Measurements from ENCODE around the gene TRPM8.
"Not testable (repeated sequence)": the region's sequence is repeated elsewhere in the genome, so short reads cannot be mapped to it uniquely, and the experiment has no call there.

TRPM8 gene

DNA sequence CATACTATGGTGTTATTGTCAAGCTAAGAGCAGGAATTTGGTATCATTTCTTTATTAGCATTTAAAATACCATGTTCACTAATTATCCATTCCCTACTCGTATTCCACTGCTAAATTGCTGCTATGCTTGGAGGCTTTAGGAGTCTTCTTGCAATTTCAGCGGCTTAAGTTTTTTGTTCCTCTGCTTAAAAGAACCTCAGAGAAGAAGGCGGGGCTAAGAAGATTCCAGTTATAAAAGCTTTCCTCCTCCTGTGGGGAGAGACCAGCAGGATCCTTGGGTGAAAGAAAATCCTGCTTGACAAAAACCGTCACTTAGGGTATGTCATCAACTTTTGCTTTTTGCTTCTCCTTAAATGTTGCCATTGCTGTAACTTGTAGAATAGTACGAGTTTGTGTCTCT, at the start of gene TRPM8:
Gene TRPM8, plus strand, starts transcription at position 258 of the 400 bp plus-strand sequence. CDS start 9,165 bp downstream, outside the sequence.
- no peak for DNase-seq (ENCODE audit: low spot score)

DNA sequence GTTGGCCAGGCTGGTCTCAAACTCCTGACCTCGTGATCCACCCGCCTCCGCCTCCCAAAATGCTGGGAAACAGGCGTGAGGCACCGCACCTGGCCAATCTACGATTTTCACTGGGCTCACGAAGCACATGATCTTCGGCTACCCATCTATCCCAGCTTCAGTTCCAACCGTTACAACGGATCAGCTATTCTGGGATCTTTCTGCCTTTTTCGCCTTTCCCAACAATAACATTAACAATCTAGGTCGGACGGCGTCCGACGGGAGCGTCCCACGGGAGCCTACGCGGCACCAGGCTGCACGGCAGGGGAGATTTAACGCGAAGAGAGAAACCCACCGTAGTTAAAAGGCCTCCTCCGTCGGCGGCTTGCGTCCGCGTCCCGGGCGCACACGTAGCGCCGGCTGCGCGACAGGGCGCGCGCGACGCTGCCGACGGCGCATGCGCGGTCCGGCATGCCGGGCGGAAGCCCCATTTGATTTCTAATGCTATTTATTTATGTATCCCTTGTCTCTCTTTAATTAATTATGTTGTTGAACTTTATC, 49.1 kb upstream of the TRPM8 start, which contains the start of gene MSL3B:
Gene MSL3B, minus strand, starts transcription at position 394 of the 540 bp plus-strand sequence.
- peak; percentile 86 for DNase-seq (ENCODE audit: low spot score)

DNA sequence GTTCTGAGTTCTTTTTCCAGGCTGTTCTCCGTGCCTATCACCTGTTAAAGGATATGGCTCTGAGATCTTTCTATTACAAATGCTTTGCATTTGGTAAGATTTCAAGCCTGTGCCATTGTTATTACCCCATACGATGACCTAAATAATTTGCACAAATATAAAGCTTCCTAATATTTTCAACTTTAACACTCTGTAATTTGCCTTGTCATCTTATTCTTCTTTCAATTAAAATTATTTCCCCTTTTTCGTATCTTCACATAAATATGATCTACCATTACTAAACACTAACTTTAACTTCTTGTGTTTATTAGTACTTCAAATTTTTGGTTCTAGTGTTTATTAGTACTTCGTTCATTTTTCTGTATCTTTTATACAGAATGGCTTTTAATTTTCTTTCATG, 45.7 kb upstream of the TRPM8 start:
- DNase-seq (ENCODE audit: low spot score) = no peak

DNA sequence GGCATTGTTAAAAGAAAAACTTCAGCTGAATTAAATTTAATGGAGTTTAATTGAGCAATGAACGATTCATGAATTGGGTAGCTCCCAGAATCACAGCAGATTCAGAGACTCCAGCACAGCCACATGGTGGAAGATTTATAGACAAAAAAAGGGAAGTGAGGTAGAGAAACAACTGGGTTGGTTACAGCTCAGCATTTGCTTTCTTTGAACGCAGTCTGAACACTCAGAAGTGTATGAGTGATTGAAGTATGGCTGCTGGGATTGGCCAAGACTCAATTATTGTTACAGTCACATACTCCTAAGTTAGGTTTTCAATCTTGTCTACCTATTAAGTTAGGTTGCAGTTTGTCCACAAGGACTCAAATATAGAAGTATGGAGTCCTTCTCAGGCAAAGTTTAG, 45.0 kb upstream of the TRPM8 start:
- not testable (repeated sequence) for DNase-seq (ENCODE audit: low spot score)

DNA sequence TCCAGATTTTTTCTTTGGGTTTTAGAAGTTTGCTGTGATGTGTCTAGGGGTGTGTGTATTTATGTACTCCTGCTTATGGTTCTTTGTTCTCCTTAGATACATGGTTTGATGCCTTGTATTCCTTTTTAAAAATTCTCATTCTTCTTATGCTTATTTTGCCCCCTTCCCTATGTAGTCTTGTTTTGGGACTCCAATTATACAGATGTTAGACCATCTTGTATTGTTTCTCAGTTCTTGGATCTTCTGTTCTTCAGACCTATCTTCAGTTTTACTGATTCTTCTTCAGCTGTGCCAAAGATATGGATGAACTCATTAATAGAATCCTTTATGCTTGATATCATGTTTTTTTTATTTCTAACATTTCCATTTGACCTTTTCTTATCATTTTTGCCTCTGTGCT, 34.8 kb upstream of the TRPM8 start:
- no peak for DNase-seq (ENCODE audit: low spot score)

DNA sequence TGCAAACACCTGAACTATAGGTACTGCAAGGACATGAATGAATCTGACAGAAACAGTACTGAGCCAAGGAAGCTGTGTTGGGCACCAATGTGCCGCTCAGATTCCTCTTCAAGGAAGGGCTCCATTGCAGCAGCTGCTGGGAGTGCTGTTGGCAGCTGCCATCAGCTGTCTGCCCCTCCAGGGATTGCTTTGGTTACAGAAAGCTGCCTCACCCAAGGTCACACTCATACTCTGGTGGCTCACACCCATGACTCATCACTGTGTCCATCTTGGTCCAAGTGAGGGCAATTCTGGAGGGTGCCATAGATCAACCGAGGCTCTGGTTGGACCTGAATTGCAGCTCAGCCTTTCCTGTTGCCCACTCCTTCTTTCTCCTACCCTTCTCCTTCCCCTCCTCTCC, 24.4 kb upstream of the TRPM8 start:
- no peak for DNase-seq (ENCODE audit: low spot score)

DNA sequence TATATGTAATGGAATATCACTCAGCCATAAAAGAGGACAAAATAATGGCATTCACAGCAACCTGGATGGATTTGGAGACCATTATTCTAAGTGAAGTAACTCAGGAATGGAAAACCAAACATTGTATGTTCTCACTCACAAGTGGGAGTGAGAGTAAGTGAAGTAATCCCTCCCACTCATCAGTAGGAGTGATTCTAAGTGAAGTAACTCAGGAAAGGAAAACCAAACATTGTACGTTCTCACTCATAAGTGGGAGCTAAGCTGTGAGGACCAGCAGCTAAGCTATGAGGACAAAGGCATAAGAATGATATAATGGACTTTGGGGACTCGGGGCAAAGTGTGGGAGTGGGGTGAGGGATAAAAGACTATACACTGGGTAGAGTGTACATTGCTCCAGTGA, 20.9 kb upstream of the TRPM8 start:
- not testable (repeated sequence) for DNase-seq (ENCODE audit: low spot score)

DNA sequence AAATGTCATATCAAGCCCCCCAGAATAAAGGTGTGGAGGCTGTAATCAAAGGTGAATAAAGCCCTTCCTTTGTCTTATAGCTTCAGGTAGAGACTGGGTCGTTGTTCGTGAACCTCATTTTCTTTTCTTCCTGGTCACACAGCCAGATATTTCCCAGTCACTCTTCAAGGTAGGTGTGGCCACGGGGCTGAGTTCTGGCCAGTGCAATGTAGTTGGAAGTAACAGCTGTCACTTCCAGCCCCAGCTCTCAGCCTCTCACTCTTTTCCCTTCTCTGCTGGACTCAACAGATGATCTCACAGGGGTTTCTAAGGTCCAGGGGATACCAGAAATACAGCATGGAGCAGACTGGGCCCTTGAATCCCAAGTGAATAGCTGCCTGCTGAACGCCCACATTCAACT, 15.8 kb upstream of the TRPM8 start:
- no peak for DNase-seq (ENCODE audit: low spot score)

DNA sequence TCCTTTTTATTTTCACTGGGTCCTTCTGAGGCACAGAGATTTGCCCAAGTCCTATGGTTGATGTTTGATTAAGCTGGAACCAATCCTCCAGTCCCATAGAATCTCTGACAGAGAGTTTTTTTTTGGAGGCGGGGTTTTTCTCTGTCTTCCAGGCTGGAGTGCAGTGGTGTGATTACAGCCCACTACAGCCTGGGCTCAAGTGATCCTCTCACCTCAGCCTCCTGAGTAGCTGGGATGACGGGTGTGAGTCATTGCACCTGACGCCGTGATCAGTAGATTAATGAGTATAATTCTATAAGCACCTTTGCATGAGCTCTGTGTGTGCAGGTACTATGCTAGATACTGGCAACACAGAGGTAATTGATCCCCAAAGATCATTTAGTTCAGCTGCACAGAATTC, 15.3 kb upstream of the TRPM8 start:
- DNase-seq (ENCODE audit: low spot score) = no peak

DNA sequence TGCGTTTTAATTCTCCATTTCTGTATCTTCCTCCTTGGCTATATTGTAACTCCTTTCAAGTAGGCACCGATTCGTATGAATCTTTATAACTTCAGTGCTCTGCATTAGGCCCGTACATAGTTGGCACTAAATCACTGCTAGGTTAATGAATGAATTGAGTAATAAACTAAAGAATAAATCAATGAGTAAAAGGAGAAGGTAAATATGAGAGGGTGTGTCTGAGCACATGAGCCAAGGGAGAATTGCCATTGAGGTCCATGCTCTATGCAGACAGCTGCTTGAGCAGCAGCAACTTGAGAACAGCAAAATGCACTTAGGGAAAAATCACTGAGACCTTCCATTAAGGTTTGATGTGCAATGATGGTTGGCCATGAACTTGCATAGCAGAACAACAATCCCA, 11.2 kb upstream of the TRPM8 start:
- DNase-seq (ENCODE audit: low spot score) = no peak

DNA sequence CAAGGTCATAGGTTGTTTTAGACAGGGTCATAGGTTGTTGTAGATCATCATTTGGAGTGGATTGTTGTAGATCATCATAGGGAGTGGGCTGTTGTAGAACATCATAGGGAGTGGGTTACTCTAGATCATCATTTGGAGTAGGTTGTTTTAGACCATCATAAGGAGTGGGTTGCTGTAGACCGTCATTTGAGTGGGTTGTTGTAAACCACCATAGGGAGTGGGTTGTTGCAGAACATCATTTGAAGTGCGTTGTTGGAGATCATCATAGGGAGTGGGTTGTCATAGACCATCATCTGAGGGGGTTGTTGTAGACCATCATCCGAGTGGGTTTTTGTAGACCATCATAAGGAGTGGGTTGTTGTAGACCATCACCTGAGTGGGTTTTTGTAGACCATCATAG, 9.5 kb upstream of the TRPM8 start:
- no peak for DNase-seq (ENCODE audit: low spot score)

DNA sequence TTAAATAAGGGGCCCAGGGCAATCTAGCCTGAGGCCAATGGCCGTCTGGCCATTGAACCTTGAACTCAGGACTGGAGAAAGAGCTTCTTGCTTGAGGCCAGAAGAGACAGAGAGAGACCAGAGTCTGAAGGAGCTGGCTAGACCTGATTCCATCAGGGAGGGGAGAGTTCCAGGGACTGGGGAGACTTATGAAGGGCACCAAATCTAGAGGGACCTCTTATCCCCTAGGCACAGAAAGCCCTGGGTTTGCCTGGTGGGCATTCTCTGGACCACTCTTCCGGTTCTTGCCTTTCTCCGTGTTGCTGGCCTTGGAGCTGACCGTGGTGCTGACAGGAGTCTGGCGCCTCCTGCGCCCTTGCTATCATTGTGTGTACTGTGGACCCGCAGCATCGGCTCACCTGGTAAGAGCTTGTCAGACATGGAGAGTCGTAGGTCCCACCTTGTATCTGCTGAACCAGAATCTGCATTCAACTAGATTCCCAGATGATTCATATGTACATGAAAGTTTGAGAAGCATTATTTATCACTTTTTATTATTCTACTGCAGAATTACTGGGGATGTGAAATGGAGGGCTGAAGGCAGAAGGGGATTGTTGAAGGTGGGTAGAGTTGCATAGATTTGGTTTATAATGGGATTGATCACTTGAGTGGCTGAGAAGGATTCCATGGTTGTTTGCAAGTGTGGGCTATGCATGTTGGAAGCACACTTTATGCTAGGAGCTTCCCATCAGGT, 4.3 kb upstream of the TRPM8 start:
- no peak for DNase-seq (ENCODE audit: low spot score)

DNA sequence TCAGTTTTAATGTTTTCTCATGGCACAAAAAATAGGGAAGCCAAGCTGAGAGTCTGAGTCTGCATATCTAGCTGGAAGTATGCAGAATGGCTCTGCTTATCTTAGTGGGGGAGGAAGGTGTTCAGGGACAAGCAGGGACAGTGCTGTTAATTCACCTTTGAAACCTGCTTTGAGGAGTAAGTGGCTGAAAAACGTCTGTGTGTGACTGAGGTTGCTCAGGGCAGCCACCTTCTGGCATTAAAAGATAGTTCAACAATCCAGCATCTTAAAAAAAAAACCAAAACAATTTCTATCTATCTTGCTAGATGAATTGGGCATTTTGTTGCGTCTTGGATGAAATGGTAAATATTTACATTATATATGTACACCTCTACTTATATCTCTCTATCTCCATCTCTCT, 2.0 kb upstream of the TRPM8 start:
- no peak for DNase-seq (ENCODE audit: low spot score)

DNA sequence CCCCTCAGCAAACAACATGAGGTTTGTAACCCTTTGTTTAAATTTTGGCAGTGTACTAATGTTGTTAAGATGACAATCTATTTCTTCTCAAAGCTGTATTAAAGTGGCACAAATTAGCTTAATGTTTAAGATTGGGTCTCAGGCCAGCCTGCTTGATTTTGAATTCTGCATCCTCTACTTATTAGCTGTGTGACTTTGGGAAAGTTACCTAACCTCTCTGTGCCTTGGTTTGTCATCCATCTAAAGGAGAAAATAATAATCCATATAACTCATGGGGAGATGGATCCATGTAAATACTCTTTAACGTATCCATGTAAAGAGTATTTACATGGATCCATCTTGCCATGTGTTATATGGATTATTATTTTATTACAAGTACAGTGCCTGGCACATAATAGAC, 2.1 kb downstream of the TRPM8 start:
- DNase-seq (ENCODE audit: low spot score) = no peak

DNA sequence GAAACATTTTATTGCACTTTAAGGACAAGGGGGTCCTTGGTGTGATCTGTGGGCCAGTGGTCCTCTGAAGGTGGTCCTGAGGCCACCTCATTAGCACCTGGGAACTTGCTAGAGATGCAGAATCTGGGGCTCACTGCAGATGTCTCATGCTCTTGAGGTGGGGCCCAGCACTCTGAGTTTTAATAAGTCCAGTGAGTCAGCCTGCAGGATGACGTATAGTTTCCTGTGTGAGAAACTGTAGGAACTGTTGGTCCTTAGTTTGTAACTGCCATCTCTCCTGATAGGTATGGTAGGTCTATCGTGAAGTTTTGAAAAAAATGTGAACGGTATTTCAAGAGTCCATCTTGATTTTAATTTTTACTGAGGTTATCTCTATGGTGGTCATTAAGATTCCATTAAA, 2.8 kb downstream of the TRPM8 start:
- no peak for DNase-seq (ENCODE audit: low spot score)

DNA sequence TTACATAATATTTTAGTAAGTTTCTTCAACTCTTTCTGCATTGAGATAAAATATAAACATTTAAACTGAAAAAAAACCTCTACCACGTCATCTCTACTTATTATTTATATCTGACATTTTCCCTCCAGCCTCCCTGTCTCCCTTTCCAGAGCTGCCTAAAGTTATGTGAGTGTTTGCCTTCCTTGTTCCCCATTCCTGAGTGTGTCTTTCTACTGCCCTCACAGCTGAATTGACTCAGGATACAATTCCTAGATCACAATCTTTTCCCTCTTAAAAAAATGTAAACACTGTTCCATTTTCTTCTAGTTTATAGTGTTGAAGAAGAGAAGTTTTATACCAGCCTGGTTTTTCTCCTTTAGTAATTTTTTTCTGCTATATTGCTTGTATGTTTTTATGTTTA, 5.3 kb downstream of the TRPM8 start:
- DNase-seq (ENCODE audit: low spot score) = no peak

DNA sequence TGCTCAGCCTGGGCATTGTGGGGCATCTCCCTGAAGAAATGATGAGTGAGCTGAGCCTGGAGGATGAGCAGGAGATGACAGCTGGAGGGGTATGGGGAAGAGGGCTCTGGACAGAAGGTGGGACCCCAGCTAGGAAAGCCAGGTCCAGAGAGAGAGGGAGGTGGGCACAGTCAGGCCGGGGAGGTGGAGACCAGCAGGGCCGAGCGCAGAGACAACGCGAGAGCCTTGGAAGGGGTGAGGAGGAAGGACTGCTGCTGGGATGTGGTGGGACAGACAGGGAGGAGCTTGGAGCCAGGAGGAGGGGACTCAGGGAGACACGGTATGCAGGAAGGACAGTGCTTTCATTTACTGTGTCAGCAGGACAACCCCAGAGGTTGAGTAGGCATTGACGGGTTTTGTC, 8.2 kb downstream of the TRPM8 start:
- DNase-seq (ENCODE audit: low spot score) = no peak

DNA sequence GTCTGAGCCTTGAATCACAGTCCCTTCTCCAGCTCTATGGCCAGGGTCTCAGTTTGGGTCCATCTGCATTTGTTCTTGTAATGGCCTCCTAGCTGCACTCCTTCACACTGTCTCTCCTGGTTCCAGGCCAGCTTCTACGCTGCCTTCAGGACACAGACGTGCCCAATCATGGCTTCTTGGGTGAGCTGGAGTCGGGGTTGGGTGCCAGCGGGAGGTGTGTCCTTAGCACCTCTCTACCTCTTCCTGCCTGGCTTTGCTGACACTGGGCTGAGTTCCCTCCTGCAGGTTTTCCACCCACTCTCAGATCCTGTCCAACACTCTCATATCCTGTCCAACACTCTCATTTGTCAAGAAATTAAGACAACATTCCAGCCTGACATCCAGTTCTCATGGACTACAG, 9.6 kb downstream of the TRPM8 start:
- no peak for DNase-seq (ENCODE audit: low spot score)

DNA sequence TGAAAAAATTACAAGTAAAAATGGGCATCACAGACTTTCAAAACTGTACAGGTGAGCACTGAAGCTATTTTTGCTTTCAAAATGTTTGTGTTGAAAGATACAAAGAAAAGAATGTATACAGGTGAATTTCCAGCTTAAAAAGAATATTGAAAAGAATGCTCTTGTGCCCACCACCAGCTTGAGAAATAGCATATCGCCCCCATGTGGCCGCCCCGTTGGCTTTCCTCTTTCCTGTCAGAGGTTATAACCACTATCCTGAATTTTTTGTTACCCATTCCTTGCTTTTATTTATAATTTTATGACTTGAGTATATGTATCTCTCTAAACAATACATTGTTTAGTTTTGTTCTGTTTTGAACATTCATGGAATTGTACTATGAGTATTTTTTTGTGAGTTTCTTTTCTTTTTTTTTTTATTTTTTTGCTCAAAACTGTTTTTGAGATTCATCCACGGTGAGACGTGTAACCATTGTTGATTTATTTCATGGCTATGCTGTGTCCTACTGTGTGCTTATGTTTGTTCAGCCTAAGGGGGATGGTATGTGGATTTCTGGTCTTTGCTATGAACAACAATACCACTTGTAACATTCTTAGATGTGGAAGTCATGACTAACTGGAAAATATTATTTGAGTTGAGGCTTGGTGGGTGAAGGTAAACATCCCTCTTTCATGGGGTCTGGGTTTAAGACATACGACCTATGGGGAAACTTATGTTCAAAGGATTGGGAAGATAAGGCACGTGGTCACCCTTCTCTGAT, 11.6 kb downstream of the TRPM8 start:
- no peak for DNase-seq (ENCODE audit: low spot score)

DNA sequence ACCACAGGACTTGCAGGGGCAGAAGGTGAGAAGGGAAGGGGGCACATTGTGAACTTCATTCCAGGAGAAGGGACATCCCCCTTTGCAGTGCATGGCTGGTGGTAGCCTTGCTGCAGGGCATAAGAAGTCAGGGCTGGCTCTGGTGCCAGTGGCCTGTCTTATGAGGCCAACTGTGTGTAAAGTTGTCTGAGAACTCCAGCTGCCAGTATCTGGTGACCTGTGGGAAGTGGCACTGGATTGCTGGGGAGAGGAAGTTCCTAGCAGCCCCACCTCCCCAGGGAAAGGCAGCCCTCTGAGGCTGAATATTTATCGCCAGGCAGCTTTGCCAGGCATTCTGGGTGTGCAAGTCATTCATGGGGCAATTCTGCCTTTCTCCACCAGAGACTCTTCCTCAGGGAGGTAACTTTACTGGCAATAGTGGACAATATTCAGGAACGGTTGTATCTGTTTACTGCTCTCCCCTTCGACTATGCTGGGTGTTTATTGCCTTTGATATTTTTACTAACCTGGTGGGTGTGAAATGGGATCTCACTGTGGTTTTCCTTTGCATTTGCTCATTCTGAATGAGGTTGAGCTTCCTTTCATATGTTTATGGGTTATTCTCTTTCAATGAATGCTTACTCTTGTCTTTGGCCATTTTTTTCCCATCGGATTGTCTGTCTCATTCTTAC, 12.3 kb downstream of the TRPM8 start:
- DNase-seq (ENCODE audit: low spot score) = no peak

DNA sequence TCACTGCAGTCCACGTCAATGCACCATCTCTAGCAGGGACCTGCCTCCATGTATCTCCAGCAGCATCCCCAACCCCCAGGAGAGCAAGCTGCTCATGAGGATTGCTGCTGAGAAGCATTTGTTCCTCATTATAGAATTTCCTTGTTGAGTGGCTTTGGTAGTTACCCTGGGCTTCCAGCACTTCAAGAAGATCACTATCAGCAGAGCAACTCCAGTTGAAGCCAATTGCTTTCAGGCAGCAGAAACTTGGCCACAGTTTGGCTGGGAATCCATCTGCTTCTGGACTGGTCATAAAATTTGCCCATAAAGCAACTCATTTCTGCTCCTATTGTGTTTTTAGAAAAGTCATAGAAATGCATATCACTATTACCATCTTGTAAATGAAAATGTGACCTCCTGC, 17.4 kb downstream of the TRPM8 start:
- no peak for DNase-seq (ENCODE audit: low spot score)

DNA sequence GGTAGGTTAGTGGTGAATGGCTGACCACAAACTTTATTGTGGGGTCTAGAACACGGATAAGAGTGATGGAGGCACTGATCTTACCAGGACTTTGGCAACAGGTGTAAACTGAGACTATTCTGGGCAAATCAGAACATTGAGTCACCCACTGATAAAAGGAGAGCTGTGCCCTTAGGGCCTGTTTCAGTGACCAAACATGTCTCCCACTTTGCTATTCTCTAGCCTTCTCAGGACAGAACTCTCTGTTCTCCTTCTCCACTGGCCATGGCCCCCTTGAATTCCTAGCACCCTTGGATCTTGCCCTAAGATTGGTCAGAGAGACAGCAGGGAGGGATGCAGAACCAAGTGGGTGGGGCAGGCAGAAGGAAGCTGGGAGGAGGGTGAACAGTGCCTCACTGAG, 18.3 kb downstream of the TRPM8 start:
- no peak for DNase-seq (ENCODE audit: low spot score)

DNA sequence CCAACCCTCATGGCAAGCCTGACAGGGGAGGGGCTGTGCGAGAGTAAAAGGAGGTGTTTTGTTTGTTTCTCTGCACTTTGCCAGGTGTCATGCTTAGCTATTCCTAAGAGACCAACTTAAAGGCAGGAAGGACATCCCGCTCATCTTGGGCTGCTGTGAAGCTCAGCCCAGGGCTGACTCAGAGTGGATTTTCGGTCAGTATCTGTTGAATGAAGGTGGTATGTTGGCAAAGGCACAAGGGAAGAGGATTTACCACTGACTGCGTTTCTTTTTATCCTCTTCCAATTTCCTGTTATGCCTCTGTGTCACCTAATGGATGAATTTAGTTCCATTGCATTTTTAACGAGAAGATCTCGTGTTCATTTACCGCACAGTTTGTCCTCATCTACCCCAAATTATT, 18.9 kb downstream of the TRPM8 start:
- DNase-seq (ENCODE audit: low spot score) = no peak

All from germinal center (tissue), 1 donor.